Measurements from ENCODE around the gene VAMP2. TPM values are rescaled to one million over a fixed set of nuclear protein-coding genes. Genes with fewer than 3 reads are reported as not detected.

Gene VAMP2
- polyA plus RNA-seq, 4 donors: 27.5 to 75.9 (median 46.7) TPM

- WGBS, 3 donors: 12 to 31% (median 23%) methylated on average over 12 of the region's 12 CpGs
- FAIRE-seq: no peak
Observed at GRCh38 chr17:8192070-8192815, 29.5 kb upstream of the VAMP2 start.

GRCh38 chr17:8190506-8190905 is 27.8 kb upstream of the VAMP2 start:
- 33 to 41% (median 34%) methylated on average over 6 of the region's 6 CpGs for WGBS, 3 donors
- Histone ChIP-seq H3K4me3 (ENCODE audit: low read depth in 1 of 3, low read length in 3 of 3) (peak overlapping the region in 1 of 3 donors; percentile 18), H3K27me3 (ENCODE audit: control insufficient read depth in 3 of 3, insufficient read depth in 3 of 3, low read length in 3 of 3) (no peaks in the 10 kb centered on the region), H3K27ac (ENCODE audit: low read depth in 1 of 3, low read length in 2 of 3) (peak overlapping the region; percentile 66 to 86 (median 86)), H3K9me3 (ENCODE audit: control insufficient read depth in 2 of 2, insufficient read depth in 1 of 2, low read depth in 1 of 2, low read length in 1 of 2) (no peaks in the 10 kb centered on the region), H3K4me1 (ENCODE audit: control insufficient read depth in 3 of 3, insufficient read depth in 2 of 3, low read depth in 1 of 3, low read length in 2 of 3) (peaks cover 6 to 35% (median 6%) of the 10 kb centered on the region in 3 donors), H3K36me3 (ENCODE audit: control insufficient read depth in 3 of 3, insufficient read depth in 2 of 3, low read depth in 1 of 3, low read length in 3 of 3) (no peaks in the 10 kb centered on the region)
- no peak for FAIRE-seq
- no peak for DNase-seq

More at GRCh38 chr17:8192070-8192815, 29.5 kb upstream of the VAMP2 start:
- Histone ChIP-seq H3K27ac (ENCODE audit: low read depth in 1 of 3, low read length in 2 of 3) (peak overlapping the region; percentile 48 to 92 (median 86)), H3K36me3 (ENCODE audit: control insufficient read depth in 3 of 3, insufficient read depth in 2 of 3, low read depth in 1 of 3, low read length in 3 of 3) (no peaks in the 10 kb centered on the region), H3K4me3 (ENCODE audit: low read depth in 1 of 3, low read length in 3 of 3) (peak overlapping the region in 1 of 3 donors; percentile 42), H3K4me1 (ENCODE audit: control insufficient read depth in 3 of 3, insufficient read depth in 2 of 3, low read depth in 1 of 3, low read length in 2 of 3) (peaks cover 6 to 35% (median 6%) of the 10 kb centered on the region in 3 donors), H3K9me3 (ENCODE audit: control insufficient read depth in 2 of 2, insufficient read depth in 1 of 2, low read depth in 1 of 2, low read length in 1 of 2) (no peaks in the 10 kb centered on the region), H3K27me3 (ENCODE audit: control insufficient read depth in 3 of 3, insufficient read depth in 3 of 3, low read length in 3 of 3) (no peaks in the 10 kb centered on the region)
- peak; percentile 92 to 94 for DNase-seq

- Histone ChIP-seq H3K27ac (ENCODE audit: low read depth in 1 of 3, low read length in 2 of 3) (peak within 1 kb of the TSS; percentile 86 to 99 (median 97)), H3K4me1 (ENCODE audit: control insufficient read depth in 3 of 3, insufficient read depth in 2 of 3, low read depth in 1 of 3, low read length in 2 of 3) (peaks cover 6 to 35% (median 6%) of the 10 kb centered on the region in 3 donors), H3K27me3 (ENCODE audit: control insufficient read depth in 3 of 3, insufficient read depth in 3 of 3, low read length in 3 of 3) (no peaks in the 10 kb centered on the region), H3K9me3 (ENCODE audit: control insufficient read depth in 2 of 2, insufficient read depth in 1 of 2, low read depth in 1 of 2, low read length in 1 of 2) (no peaks in the 10 kb centered on the region), H3K36me3 (ENCODE audit: control insufficient read depth in 3 of 3, insufficient read depth in 2 of 3, low read depth in 1 of 3, low read length in 3 of 3) (no peaks in the 10 kb centered on the region), H3K4me3 (ENCODE audit: low read depth in 1 of 3, low read length in 3 of 3) (peak within 1 kb of the TSS; percentile 82 to 92 (median 90))
- DNase-seq (peak; percentile 98 to 100), FAIRE-seq (no peak)
- 0% methylated on average over 56 to 70 of the region's 70 CpGs for WGBS, 3 donors
Observed at GRCh38 chr17:8189711-8190477, 27.1 kb upstream of the VAMP2 start, which contains the start of gene BORCS6. TSS of gene BORCS6 (minus strand) at chr17:8190180. CDS start at chr17:8190140, 40 bp downstream.

GRCh38 chr17:8189041-8189710 is 26.4 kb upstream of the VAMP2 start:
- Histone ChIP-seq H3K27ac (ENCODE audit: low read depth in 1 of 3, low read length in 2 of 3) (peak overlapping the region; percentile 86 to 99 (median 97)), H3K4me1 (ENCODE audit: control insufficient read depth in 3 of 3, insufficient read depth in 2 of 3, low read depth in 1 of 3, low read length in 2 of 3) (peaks cover 6 to 35% (median 6%) of the 10 kb centered on the region in 3 donors), H3K36me3 (ENCODE audit: control insufficient read depth in 3 of 3, insufficient read depth in 2 of 3, low read depth in 1 of 3, low read length in 3 of 3) (no peaks in the 10 kb centered on the region), H3K9me3 (ENCODE audit: control insufficient read depth in 2 of 2, insufficient read depth in 1 of 2, low read depth in 1 of 2, low read length in 1 of 2) (no peaks in the 10 kb centered on the region), H3K4me3 (ENCODE audit: low read depth in 1 of 3, low read length in 3 of 3) (peak overlapping the region; percentile 82 to 92 (median 90)), H3K27me3 (ENCODE audit: control insufficient read depth in 3 of 3, insufficient read depth in 3 of 3, low read length in 3 of 3) (no peaks in the 10 kb centered on the region)
- DNase-seq (peak; percentile 26 to 63), FAIRE-seq (no peak)
- 1 to 3% (median 2%) methylated on average over 62 to 67 of the region's 67 CpGs for WGBS, 3 donors

GRCh38 chr17:8188263-8188839 is 25.6 kb upstream of the VAMP2 start:
- FAIRE-seq: no peak

DNA sequence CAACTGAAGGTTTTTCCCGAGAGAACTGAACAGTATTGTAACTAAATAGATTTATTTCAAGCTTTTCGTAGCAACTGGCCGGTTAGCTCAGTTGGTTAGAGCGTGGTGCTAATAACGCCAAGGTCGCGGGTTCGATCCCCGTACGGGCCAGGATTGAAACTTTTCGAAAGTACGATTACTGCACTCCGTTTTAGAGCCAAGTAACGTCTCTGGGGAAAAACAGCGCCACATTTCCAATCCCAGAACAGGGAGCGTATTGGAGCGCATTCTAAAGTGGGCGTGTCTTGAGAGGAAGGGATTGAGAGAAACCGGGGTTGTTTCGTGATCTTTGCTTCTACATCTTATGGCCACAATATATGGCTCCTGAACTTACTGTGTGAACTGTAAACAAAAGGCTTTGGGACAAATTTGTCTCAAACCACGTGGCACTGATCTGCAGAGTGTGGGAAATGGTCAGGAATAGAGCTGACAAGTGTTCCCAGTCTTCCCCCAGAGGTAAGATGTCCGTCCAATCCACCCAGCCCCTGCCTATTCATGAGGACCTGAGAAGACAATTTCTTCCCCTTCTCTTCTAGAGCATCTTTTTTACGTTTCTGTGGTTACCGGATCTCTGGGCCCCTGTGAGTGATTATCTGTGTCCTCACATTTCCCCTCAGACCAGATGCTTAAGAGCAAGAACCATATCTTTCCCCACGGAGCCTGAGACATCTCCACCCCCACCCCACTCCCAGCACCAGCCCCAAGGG is 24.9 kb upstream of the VAMP2 start:
- FAIRE-seq (no peak), DNase-seq (peak; percentile 94 to 98)
- peaks cover 6 to 34% (median 6%) of the 10 kb centered on the region in 3 donors for H3K4me1 ChIP-seq (ENCODE audit: control insufficient read depth in 3 of 3, insufficient read depth in 2 of 3, low read depth in 1 of 3, low read length in 2 of 3)
- H3K36me3 ChIP-seq (ENCODE audit: control insufficient read depth in 3 of 3, insufficient read depth in 2 of 3, low read depth in 1 of 3, low read length in 3 of 3): no peaks in the 10 kb centered on the region
- H3K27me3 ChIP-seq (ENCODE audit: control insufficient read depth in 3 of 3, insufficient read depth in 3 of 3, low read length in 3 of 3): no peaks in the 10 kb centered on the region
- no peaks in the 10 kb centered on the region for H3K9me3 ChIP-seq (ENCODE audit: control insufficient read depth in 2 of 2, insufficient read depth in 1 of 2, low read depth in 1 of 2, low read length in 1 of 2)
- peak overlapping the region in 2 of 3 donors; percentile 25 to 90 for H3K4me3 ChIP-seq (ENCODE audit: low read depth in 1 of 3, low read length in 3 of 3)
- peak overlapping the region; percentile 69 to 99 (median 86) for H3K27ac ChIP-seq (ENCODE audit: low read depth in 1 of 3, low read length in 2 of 3)
- 0 to 2% (median 1%) methylated on average over 25 of the region's 25 CpGs for WGBS, 3 donors

More at GRCh38 chr17:8188263-8188839, 25.6 kb upstream of the VAMP2 start:
- Histone ChIP-seq H3K4me1 (ENCODE audit: control insufficient read depth in 3 of 3, insufficient read depth in 2 of 3, low read depth in 1 of 3, low read length in 2 of 3) (peaks cover 6 to 35% (median 6%) of the 10 kb centered on the region in 3 donors), H3K9me3 (ENCODE audit: control insufficient read depth in 2 of 2, insufficient read depth in 1 of 2, low read depth in 1 of 2, low read length in 1 of 2) (no peaks in the 10 kb centered on the region), H3K36me3 (ENCODE audit: control insufficient read depth in 3 of 3, insufficient read depth in 2 of 3, low read depth in 1 of 3, low read length in 3 of 3) (no peaks in the 10 kb centered on the region), H3K27me3 (ENCODE audit: control insufficient read depth in 3 of 3, insufficient read depth in 3 of 3, low read length in 3 of 3) (no peaks in the 10 kb centered on the region), H3K4me3 (ENCODE audit: low read depth in 1 of 3, low read length in 3 of 3) (peak overlapping the region in 2 of 3 donors; percentile 90 to 92), H3K27ac (ENCODE audit: low read depth in 1 of 3, low read length in 2 of 3) (peak overlapping the region; percentile 86 to 99 (median 97))
- DNase-seq: no peak
- WGBS, 3 donors: 20 to 27% (median 23%) methylated on average over 12 of the region's 12 CpGs

DNA sequence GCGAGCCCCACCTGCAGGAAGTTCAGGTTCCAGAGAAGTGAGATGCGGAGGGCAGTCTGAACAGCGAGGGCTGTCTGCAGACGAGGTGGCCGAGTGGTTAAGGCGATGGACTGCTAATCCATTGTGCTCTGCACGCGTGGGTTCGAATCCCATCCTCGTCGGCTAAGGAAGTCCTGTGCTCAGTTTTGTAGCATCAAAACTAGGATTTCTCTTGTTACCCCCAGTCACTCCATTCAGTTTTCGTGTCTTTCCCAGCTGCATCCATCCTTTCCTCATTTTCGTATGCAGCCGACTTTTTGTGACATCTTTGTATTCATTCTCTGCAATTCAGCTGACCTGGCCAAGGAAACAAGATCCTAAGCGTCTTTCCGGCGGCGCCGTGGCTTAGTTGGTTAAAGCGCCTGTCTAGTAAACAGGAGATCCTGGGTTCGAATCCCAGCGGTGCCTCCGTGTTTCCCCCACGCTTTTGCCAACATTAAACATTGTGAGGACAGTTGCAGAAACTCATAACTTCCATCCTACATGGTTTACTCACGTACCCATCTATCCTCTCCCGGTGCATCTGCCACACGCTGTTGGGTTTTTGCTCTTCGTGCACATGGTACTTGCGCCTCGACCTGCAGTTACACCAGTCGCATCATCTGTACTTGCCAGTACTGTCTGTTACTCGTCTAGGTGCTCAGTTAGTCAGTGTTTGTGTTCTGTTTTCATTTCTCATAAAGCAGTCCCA is 24.2 kb upstream of the VAMP2 start:
- Histone ChIP-seq H3K36me3 (ENCODE audit: control insufficient read depth in 3 of 3, insufficient read depth in 2 of 3, low read depth in 1 of 3, low read length in 3 of 3) (no peaks in the 10 kb centered on the region), H3K27ac (ENCODE audit: low read depth in 1 of 3, low read length in 2 of 3) (peak overlapping the region; percentile 77 to 99 (median 86)), H3K4me1 (ENCODE audit: control insufficient read depth in 3 of 3, insufficient read depth in 2 of 3, low read depth in 1 of 3, low read length in 2 of 3) (peaks cover 6 to 29% (median 6%) of the 10 kb centered on the region in 3 donors), H3K27me3 (ENCODE audit: control insufficient read depth in 3 of 3, insufficient read depth in 3 of 3, low read length in 3 of 3) (no peaks in the 10 kb centered on the region), H3K4me3 (ENCODE audit: low read depth in 1 of 3, low read length in 3 of 3) (peak overlapping the region; percentile 55 to 90 (median 62)), H3K9me3 (ENCODE audit: control insufficient read depth in 2 of 2, insufficient read depth in 1 of 2, low read depth in 1 of 2, low read length in 1 of 2) (no peaks in the 10 kb centered on the region)
- 0 to 1% (median 0%) methylated on average over 32 of the region's 32 CpGs for WGBS, 3 donors
- FAIRE-seq (no peak), DNase-seq (peak; percentile 94 to 95)
